ENCODE data around the gene LY6G6D. TPM values are rescaled to one million over a fixed set of nuclear protein-coding genes. Genes with fewer than 3 reads are reported as not detected.

Gene LY6G6D
- total RNA-seq, 1 donor = not detected

DNA sequence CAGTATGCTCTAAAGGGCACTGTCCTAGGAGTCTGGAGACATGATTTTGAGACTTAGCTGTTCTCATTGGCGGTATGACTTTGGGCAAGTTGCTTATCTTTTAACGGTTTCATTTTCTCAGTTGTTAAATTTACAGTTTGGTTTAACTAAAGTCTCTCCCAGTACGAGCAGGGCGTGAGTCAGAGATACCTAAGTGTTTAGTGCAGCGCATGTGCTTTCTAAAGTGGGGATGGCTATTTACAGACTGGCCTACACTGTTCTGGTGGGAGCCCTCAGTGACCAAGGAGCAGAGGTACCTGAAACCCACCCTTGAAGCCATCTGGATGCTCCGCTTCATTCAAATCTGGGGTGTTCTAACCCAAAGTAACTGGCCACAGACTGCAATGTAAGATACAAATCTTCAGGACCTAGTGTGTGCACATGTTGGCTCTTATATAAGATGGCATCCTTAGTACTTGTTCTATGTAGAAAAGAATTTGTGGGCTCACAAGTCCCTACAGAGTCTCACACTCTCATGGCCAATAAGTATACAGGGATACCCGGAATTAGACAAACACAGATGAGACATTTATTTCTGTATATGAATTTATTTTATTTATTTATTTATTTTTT is 35.4 kb downstream of the LY6G6D start:
- TF ChIP-seq, protein P1, sequence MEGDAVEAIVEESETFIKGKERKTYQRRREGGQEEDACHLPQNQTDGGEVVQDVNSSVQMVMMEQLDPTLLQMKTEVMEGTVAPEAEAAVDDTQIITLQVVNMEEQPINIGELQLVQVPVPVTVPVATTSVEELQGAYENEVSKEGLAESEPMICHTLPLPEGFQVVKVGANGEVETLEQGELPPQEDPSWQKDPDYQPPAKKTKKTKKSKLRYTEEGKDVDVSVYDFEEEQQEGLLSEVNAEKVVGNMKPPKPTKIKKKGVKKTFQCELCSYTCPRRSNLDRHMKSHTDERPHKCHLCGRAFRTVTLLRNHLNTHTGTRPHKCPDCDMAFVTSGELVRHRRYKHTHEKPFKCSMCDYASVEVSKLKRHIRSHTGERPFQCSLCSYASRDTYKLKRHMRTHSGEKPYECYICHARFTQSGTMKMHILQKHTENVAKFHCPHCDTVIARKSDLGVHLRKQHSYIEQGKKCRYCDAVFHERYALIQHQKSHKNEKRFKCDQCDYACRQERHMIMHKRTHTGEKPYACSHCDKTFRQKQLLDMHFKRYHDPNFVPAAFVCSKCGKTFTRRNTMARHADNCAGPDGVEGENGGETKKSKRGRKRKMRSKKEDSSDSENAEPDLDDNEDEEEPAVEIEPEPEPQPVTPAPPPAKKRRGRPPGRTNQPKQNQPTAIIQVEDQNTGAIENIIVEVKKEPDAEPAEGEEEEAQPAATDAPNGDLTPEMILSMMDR (IDR thresholded peaks at IDR 0.05; ENCODE audit: insufficient read depth, low read length) = no peak
- no peak for DNase-seq (ENCODE audit: low read depth)
- H3K4me3 ChIP-seq (ENCODE audit: low read depth, low read length) = no peak overlapping the region

DNA sequence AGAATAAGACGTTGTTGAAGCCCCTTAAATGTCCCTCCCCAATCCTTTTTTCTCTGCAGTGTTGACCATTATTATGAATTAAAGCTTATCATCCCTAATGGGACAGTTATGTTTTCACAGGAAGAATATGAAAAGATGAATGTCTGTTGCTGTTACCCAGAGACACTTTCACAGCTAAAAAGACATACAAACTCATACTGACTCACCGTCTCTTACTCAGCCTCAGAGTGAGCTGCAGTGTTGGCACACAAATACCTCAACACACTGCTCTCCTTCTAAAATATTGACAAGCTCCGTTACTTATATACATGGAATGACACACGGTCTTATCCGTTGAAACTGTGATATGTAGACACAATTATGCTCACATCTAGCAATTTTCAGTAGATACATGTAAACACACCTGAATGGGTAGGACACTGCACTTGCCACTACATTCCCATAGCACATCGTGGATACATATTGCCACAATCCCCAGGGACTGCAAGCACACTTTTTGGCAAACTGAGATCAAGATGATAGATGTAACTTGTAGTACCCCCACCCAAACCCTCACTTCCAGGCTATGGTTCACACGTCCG is 37.7 kb downstream of the LY6G6D start:
- TF ChIP-seq, protein P1 (IDR thresholded peaks at IDR 0.05; ENCODE audit: insufficient read depth, low read length) = no peak
- H3K4me3 ChIP-seq (ENCODE audit: low read depth, low read length) = no peak overlapping the region
- peak; percentile 70 for DNase-seq (ENCODE audit: low read depth)

DNA sequence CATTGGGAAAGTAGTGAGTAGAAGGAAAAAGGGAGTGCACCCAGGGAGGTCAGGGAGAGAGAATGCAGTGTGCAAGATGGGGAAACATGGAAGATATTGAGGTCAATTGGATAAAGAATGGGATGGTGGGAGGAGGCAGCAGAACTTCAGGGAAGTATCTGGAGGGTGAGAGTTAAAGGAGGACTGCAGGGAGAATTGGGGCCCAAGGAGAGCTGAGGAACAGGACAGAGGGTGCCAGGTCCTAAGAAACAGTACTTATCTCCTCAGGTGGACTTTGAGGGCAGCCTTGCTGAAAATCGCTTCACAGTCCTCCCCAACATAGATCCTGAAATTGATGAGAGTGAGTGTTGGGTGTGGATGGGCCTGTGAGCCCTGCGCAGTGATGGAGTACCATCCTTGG is 43.1 kb downstream of the LY6G6D start:
- no peak for DNase-seq (ENCODE audit: low read depth)
- TF ChIP-seq, protein P1 (IDR thresholded peaks at IDR 0.05; ENCODE audit: insufficient read depth, low read length) = no peak

DNA sequence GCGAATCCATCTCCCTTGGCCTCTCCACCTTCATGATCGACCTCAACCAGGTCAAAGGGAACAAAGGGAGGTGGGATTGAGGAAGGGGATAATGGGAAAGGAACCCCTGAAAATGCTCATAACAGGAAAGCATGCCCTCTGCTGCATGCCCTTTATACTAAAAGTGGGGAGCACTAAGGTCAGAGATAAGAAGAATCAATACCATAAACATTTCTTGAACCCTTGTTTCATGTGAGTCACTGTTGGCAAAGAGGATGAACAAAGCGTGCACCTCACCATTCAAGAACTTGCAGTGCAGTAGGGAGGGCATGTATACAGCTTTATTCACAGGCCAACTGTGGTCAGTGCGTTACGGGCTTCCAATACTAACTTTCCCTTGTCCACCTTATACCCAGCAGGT is 45.6 kb downstream of the LY6G6D start:
- TF ChIP-seq, protein P1 (IDR thresholded peaks at IDR 0.05; ENCODE audit: insufficient read depth, low read length) = no peak
- DNase-seq (ENCODE audit: low read depth) = no peak
- H3K4me3 ChIP-seq (ENCODE audit: low read depth, low read length) = no peak overlapping the region

More for the DNA sequence above, 43.1 kb downstream of the LY6G6D start:
- H3K4me3 ChIP-seq (ENCODE audit: low read depth, low read length) = no peak overlapping the region

DNA sequence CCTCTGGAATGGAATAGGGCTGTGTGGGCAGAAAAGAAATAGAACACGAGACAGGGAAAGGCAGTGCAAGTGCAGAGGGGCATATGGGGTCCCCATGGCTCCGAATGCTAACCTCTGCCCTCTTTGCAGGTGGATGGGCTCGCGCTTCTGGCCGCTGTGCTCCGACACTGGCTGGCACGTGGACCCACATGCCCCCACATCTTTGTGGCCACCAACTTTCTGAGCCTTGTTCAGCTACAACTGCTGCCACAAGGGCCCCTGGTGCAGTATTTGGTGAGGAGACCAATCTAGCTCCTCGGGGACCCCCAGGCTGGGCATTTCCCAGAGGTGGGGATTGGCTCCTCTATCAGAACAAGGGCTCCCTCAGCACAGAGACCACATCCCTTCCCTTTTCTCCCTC is 46.2 kb downstream of the LY6G6D start:
- H3K4me3 ChIP-seq (ENCODE audit: low read depth, low read length) = no peak overlapping the region
- TF ChIP-seq, protein P1 (IDR thresholded peaks at IDR 0.05; ENCODE audit: insufficient read depth, low read length) = no peak
- no peak for DNase-seq (ENCODE audit: low read depth)

DNA sequence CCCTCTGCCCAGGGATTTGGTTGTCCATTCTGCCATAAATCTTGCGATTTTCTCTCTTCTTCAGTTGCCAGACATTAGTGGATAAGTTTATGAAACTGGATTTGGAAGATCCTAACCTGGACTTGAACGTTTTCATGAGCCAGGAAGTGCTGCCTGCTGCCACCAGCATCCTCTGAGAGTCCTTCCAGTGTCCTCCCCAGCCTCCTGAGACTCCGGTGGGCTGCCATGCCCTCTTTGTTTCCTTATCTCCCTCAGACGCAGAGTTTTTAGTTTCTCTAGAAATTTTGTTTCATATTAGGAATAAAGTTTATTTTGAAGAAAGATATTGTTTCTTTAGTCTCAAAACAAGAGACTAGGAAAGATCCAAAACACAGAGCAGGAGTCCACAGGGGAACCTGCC is 47.2 kb downstream of the LY6G6D start, which contains the start of gene SAPCD1:
TSS of gene SAPCD1 (plus strand) at position 301 of the 400 bp plus-strand sequence. CDS start 399 bp downstream, outside the sequence.
- TF ChIP-seq, protein P1 (IDR thresholded peaks at IDR 0.05; ENCODE audit: insufficient read depth, low read length) = no peak
- no peak within 1 kb of the TSS for H3K4me3 ChIP-seq (ENCODE audit: low read depth, low read length)
- no peak for DNase-seq (ENCODE audit: low read depth)

Measured in fibroblast of the aortic adventitia (primary cell).